DMS53 (cell line): ENCODE measurements around the gene CCL8.
"Not testable (repeated sequence)": the region's sequence is repeated elsewhere in the genome, so short reads cannot be mapped to it uniquely, and the experiment has no call there.

Source experiments
- DNase-seq: peaks from one replicate; lab custom pipeline; 2025; lab: John Stamatoyannopoulos, UW

Gene CCL8

GRCh38 chr17:34314279-34314678 is 5.0 kb upstream of the CCL8 start:
- no peak for DNase-seq

- peak; percentile 3 for DNase-seq
Measured at GRCh38 chr17:34318474-34318873, 761 bp upstream of the CCL8 start.

- DNase-seq, result no peak
Measured at GRCh38 chr17:34321964-34322363, 2.7 kb downstream of the CCL8 start.

GRCh38 chr17:34327580-34327979 is 8.3 kb downstream of the CCL8 start:
- DNase-seq, result not testable (repeated sequence)

- DNase-seq, result no peak
Measured at GRCh38 chr17:34337701-34338100, 18.5 kb downstream of the CCL8 start.

- DNase-seq, result no peak
Measured at GRCh38 chr17:34339138-34339770, 20.0 kb downstream of the CCL8 start.

GRCh38 chr17:34341916-34342315 is 22.7 kb downstream of the CCL8 start:
- no peak for DNase-seq

GRCh38 chr17:34347063-34347462 is 27.8 kb downstream of the CCL8 start:
- DNase-seq, result no peak

GRCh38 chr17:34349751-34350150 is 30.5 kb downstream of the CCL8 start:
- DNase-seq, result no peak

GRCh38 chr17:34351096-34351495 is 31.9 kb downstream of the CCL8 start:
- no peak for DNase-seq

- no peak for DNase-seq
Measured at GRCh38 chr17:34352191-34352590, 33.0 kb downstream of the CCL8 start.

GRCh38 chr17:34354637-34355036 is 35.4 kb downstream of the CCL8 start:
- no peak for DNase-seq

GRCh38 chr17:34356194-34356593 is 37.0 kb downstream of the CCL8 start, which contains the start of gene CCL13:
Gene CCL13 (plus strand): TSS chr17:34356480. CDS start chr17:34356527, 47 bp downstream.
- DNase-seq, result no peak

- DNase-seq, result no peak
Measured at GRCh38 chr17:34357398-34357797, 38.2 kb downstream of the CCL8 start.

GRCh38 chr17:34358631-34359030 is 39.4 kb downstream of the CCL8 start:
- DNase-seq, result no peak

- no peak for DNase-seq
Measured at GRCh38 chr17:34360601-34361270, 41.5 kb downstream of the CCL8 start.

GRCh38 chr17:34361478-34362061 is 42.3 kb downstream of the CCL8 start:
- DNase-seq, result peak; percentile 85

- DNase-seq, result no peak
Measured at GRCh38 chr17:34363183-34363661, 44.0 kb downstream of the CCL8 start, which contains the start of gene CCL1. Gene CCL1 (minus strand): TSS chr17:34363233. CDS start chr17:34363161, 72 bp downstream.

- DNase-seq, result no peak
Measured at GRCh38 chr17:34364751-34365150, 45.5 kb downstream of the CCL8 start.

- no peak for DNase-seq
Measured at GRCh38 chr17:34365340-34365739, 46.1 kb downstream of the CCL8 start.

GRCh38 chr17:34366010-34366409 is 46.8 kb downstream of the CCL8 start:
- no peak for DNase-seq

- no peak for DNase-seq
Measured at GRCh38 chr17:34366529-34367107, 47.4 kb downstream of the CCL8 start.
